ENCODE measurements around the gene PLK3. TPM values are rescaled to one million over a fixed set of nuclear protein-coding genes. Genes with fewer than 3 reads are reported as not detected.
"Not testable (repeated sequence)": the region's sequence is repeated elsewhere in the genome, so short reads cannot be mapped to it uniquely, and the experiment has no call there.

PLK3 gene
- total RNA-seq: 100 to 1,000 TPM; 104 to 114 TPM
- 22.5 TPM for polyA plus RNA-seq

DNA sequence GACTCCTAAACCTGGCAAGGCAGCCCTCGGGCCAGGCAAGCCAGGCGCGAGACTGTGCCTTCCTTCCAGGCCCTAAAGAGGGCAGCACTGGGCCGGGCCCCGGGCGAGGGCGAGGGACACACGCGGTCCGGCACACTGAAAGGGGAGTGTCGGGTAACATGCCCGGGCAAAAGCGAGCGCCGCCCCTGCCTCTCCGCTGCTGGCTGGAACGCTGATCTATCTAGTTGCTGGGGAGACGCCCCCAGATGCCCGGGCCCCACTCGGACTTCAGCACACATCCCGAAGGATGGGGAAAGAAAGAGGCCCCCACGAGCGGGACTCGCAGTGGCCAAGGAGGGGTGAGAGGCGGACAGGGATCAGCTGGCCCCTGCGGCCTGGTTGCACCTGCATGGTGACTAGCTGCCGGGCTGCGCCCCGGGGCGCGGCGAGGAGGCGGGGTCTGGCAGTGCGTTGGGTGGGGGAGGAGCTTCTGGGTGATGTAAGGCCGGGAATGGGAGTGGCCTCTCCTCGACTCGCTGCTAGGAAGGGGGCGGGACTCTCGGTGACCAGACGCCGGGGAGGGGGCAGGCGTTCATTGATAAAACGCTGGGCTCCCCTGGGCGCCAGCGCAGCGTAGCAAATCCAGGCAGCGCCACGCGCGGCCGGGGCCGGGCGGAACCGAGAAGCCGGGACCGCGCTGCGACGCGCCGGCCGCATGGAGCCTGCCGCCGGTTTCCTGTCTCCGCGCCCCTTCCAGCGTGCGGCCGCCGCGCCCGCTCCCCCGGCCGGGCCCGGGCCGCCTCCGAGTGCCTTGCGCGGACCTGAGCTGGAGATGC lies at the start of gene PLK3:
PLK3 (plus strand) TSS at position 608 of the 815 bp plus-strand sequence; CDS start at position 695, 87 bp downstream.
- Mint-ChIP-seq H3K27ac (peak within 1 kb of the TSS; percentile 90 to 99 (median 98)), H3K27me3 (no peaks in the 10 kb centered on the region), H3K36me3 (peaks cover 9 to 39% (median 11%) of the 10 kb centered on the region in 3 donors), H3K9me3 (no peaks in the 10 kb centered on the region), H3K4me1 (peaks cover 25 to 41% (median 38%) of the 10 kb centered on the region in 3 donors), H3K4me3 (peak within 1 kb of the TSS; percentile 80 to 98 (median 96))
- CTCF ChIA-PET: interaction anchor here (0.7 to 3.8 kb wide), 22 partner anchors 9 to 693 kb away, joined by 3 to 112 read pairs (median 6); partner anchors contain the start of genes BEST4, BTBD19, EIF2B3 and HECTD3
- DNase-seq: peak; percentile 97 to 99 (median 98)
- no peaks in the 10 kb centered on the region for H3K9me3 ChIP-seq (ENCODE audit: low read length)
- H3K4me3 ChIP-seq (ENCODE audit: low read length): peak within 1 kb of the TSS; percentile 90
- peaks cover 21% of the 10 kb centered on the region for H3K36me3 ChIP-seq (ENCODE audit: insufficient read depth, low read length)
- H3K27me3 ChIP-seq (ENCODE audit: insufficient read depth, low read length, poor library complexity, severe bottlenecking): no peaks in the 10 kb centered on the region
- peak within 1 kb of the TSS; percentile 93 for H3K27ac ChIP-seq (ENCODE audit: low read depth, low read length)
- POLR2A ChIA-PET: interaction anchor here (0.5 to 4.3 kb wide), 22 partner anchors 9 to 700 kb away, joined by 3 to 122 read pairs (median 4); partner anchors contain the start of genes BEST4, BTBD19, CCDC163 and EIF2B3
- H3K4me1 ChIP-seq (ENCODE audit: insufficient read depth, low read length): peaks cover 31% of the 10 kb centered on the region

DNA sequence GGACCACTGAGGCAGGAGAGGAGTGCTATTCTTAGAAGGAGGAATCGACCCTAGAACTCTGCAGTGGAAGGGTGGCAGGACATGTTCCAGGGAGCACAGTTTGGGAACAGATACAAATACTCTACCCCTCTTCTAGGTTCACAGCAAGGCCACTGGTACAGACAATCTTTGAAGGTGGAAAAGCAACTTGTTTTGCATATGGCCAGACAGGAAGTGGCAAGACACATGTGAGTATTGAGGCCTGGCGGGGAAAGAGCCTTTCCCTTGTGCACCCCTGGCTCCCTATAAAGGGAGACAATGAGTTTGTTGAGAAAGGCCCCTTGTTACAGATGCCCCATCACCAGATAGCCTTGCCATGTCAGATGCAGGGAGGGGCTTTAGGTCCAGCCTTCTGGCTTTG lies 42.8 kb upstream of the PLK3 start:
- H3K4me3 ChIP-seq (ENCODE audit: low read length): no peak overlapping the region
- no peaks in the 10 kb centered on the region for H3K27me3 ChIP-seq (ENCODE audit: insufficient read depth, low read length, poor library complexity, severe bottlenecking)
- Mint-ChIP-seq H3K27ac (peak overlapping the region in 3 of 8 donors; percentile 39 to 61 (median 50)), H3K36me3 (peaks cover 0 to 2% (median 0%) of the 10 kb centered on the region in 3 donors), H3K4me1 (peaks cover 4 to 6% (median 4%) of the 10 kb centered on the region in 3 donors), H3K4me3 (no peak overlapping the region), H3K9me3 (no peaks in the 10 kb centered on the region), H3K27me3 (no peaks in the 10 kb centered on the region)
- no peaks in the 10 kb centered on the region for H3K9me3 ChIP-seq (ENCODE audit: low read length)
- H3K36me3 ChIP-seq (ENCODE audit: insufficient read depth, low read length): no peaks in the 10 kb centered on the region
- ChIA-PET CTCF (no interaction called here), POLR2A (interaction anchor here (0.6 kb wide), 1 partner anchor 523 kb away, joined by 7 read pairs; no protein-coding TSS in a partner anchor)
- no peaks in the 10 kb centered on the region for H3K4me1 ChIP-seq (ENCODE audit: insufficient read depth, low read length)
- DNase-seq: no peak
- no peak overlapping the region for H3K27ac ChIP-seq (ENCODE audit: low read depth, low read length)

DNA sequence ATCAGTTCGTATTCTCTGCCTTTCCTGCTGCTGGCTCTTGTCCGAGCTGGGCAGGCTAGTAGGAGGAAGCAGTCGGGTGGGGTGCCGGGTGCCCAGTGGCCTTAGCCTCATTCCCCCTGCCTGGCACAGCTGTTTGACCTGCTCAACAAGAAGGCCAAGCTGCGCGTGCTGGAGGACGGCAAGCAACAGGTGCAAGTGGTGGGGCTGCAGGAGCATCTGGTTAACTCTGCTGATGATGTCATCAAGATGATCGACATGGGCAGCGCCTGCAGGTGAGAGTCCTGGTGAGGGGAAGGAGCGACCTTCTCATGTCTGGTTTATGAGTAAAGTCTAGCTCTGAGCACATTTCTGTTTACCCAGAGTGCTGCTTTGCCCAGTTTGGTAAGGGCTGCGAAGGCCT lies 41.1 kb upstream of the PLK3 start:
- no peak for DNase-seq
- H3K4me3 Mint-ChIP-seq: no peak overlapping the region
- H3K36me3 Mint-ChIP-seq: peaks cover 0 to 2% (median 0%) of the 10 kb centered on the region in 3 donors
- ChIA-PET POLR2A (no interaction called here), CTCF (interaction anchor here (1.1 kb wide), 1 partner anchor 106 kb away, joined by 3 read pairs; no protein-coding TSS in a partner anchor)
- H3K9me3 Mint-ChIP-seq: no peaks in the 10 kb centered on the region
- H3K4me1 ChIP-seq (ENCODE audit: insufficient read depth, low read length): no peaks in the 10 kb centered on the region
- no peaks in the 10 kb centered on the region for H3K9me3 ChIP-seq (ENCODE audit: low read length)
- H3K4me3 ChIP-seq (ENCODE audit: low read length): no peak overlapping the region
- no peak overlapping the region for H3K27ac ChIP-seq (ENCODE audit: low read depth, low read length)
- no peaks in the 10 kb centered on the region for H3K27me3 ChIP-seq (ENCODE audit: insufficient read depth, low read length, poor library complexity, severe bottlenecking)
- H3K27ac Mint-ChIP-seq: peak overlapping the region in 1 of 8 donors; percentile 66
- no peaks in the 10 kb centered on the region for H3K27me3 Mint-ChIP-seq
- peaks cover 4 to 6% (median 4%) of the 10 kb centered on the region in 3 donors for H3K4me1 Mint-ChIP-seq
- H3K36me3 ChIP-seq (ENCODE audit: insufficient read depth, low read length): no peaks in the 10 kb centered on the region

DNA sequence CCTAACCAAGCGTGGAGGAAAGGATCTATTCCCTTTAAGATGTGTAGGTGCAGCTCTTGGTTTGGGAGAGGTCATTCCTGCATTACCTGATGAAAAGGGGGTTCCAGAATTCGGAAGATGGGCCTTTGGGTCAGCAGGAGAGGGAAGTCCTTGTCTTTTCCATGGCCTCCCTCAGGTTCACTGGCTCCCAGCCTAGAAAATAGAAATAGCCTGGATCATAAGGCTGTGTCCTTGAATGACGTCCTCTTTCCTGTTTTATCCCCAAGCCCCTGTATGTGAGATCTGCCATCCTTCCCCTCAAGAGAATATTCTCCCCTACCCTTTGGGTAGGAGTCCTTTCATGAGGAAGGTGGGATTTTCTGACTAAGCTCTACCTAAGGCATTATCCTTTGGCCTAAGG lies 39.3 kb upstream of the PLK3 start:
- Mint-ChIP-seq H3K27me3 (no peaks in the 10 kb centered on the region), H3K27ac (peak overlapping the region in 1 of 8 donors; percentile 58), H3K9me3 (no peaks in the 10 kb centered on the region), H3K4me1 (peaks cover 4 to 6% (median 4%) of the 10 kb centered on the region in 3 donors), H3K36me3 (peaks cover 0 to 2% (median 0%) of the 10 kb centered on the region in 3 donors), H3K4me3 (no peak overlapping the region)
- Histone ChIP-seq H3K9me3 (ENCODE audit: low read length) (no peaks in the 10 kb centered on the region), H3K4me3 (ENCODE audit: low read length) (no peak overlapping the region), H3K4me1 (ENCODE audit: insufficient read depth, low read length) (no peaks in the 10 kb centered on the region), H3K27me3 (ENCODE audit: insufficient read depth, low read length, poor library complexity, severe bottlenecking) (no peaks in the 10 kb centered on the region), H3K27ac (ENCODE audit: low read depth, low read length) (no peak overlapping the region), H3K36me3 (ENCODE audit: insufficient read depth, low read length) (no peaks in the 10 kb centered on the region)
- POLR2A ChIA-PET: no interaction called here
- no peak for DNase-seq
- CTCF ChIA-PET: no interaction called here

DNA sequence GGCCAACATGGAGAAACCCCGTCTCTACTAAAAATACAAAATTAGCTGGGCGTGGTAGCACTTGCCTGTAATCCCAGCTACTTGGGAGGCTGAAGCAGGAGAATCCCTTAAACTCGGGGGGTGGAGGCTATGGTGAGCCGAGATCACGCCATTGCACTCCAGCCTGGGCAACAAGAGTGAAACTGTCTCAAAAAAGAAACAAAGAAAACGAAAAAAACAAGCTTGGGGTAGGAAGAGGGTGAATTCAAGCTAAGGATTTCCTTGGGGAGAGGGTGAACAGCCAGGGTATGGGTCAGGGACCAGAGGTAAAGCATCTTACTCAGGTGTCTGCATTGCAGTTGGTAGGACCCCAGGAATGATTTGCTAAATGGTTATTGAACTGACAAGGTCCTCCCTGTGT lies 33.8 kb upstream of the PLK3 start:
- H3K4me3 Mint-ChIP-seq; H3K36me3 Mint-ChIP-seq; H3K9me3 ChIP-seq (ENCODE audit: low read length); H3K4me1 Mint-ChIP-seq; H3K27me3 Mint-ChIP-seq; H3K4me1 ChIP-seq (ENCODE audit: insufficient read depth, low read length); H3K27me3 ChIP-seq (ENCODE audit: insufficient read depth, low read length, poor library complexity, severe bottlenecking); H3K27ac Mint-ChIP-seq; H3K9me3 Mint-ChIP-seq; H3K27ac ChIP-seq (ENCODE audit: low read depth, low read length); H3K4me3 ChIP-seq (ENCODE audit: low read length); DNase-seq; POLR2A ChIA-PET; H3K36me3 ChIP-seq (ENCODE audit: insufficient read depth, low read length): not testable (repeated sequence)
- CTCF ChIA-PET: interaction anchor here (0.9 to 1.7 kb wide), 3 partner anchors 18 to 35 kb away, joined by 3 to 5 read pairs (median 3); no protein-coding TSS in a partner anchor

DNA sequence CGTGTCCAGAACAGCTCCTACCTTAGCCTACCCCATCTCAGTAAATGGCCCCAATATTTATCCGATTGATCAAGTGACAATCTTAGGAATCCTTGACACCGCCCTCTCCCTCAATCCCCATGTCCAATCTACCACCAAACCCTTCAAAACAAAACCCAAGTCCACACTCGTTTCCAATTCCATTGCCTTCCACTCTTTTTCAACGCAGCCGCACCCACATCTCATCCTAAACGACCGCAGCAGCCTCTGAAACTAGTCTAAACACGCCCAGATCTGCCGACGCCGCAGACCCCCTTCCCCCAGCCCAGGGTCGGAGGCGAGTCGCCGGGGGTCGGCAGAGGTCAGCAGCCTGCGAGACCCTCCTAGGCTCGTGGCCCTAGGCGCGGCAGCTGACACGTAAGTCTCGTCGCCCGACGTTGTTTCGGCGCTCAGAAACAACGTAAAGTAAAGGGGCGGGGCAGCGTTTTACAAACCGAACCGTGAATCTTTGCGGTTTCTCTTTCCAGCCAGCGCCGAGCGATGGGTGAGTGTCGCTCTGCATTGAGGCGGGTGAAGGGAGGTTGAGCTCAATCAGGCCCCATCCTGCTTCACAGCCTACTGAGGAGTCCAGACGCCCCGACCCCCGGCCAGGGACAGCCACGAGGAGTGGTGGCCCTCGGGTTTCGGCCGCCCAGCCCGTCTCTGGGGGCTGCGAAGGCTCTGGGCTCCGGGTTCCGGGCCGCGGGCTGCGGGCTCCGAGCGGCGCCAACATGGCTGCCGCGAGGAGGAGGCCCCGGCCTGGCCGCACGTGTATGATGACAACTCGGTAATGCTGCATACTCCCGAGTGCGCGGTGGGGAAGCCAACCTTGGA lies 24.9 kb upstream of the PLK3 start, which contains the start of gene RPS8:
RPS8 (plus strand) TSS at position 463 of the 852 bp plus-strand sequence; CDS start at position 520, 57 bp downstream.
- CTCF ChIA-PET: interaction anchor here (0.6 to 3.6 kb wide), 13 partner anchors 9 to 528 kb away, joined by 3 to 26 read pairs (median 4); partner anchors contain the start of genes BEST4, BTBD19, EIF2B3 and PLK3
- Histone ChIP-seq H3K4me3 (ENCODE audit: low read length) (peak within 1 kb of the TSS; percentile 95), H3K9me3 (ENCODE audit: low read length) (no peaks in the 10 kb centered on the region), H3K27ac (ENCODE audit: low read depth, low read length) (peak within 1 kb of the TSS; percentile 92), H3K27me3 (ENCODE audit: insufficient read depth, low read length, poor library complexity, severe bottlenecking) (no peaks in the 10 kb centered on the region), H3K36me3 (ENCODE audit: insufficient read depth, low read length) (peaks cover 21% of the 10 kb centered on the region), H3K4me1 (ENCODE audit: insufficient read depth, low read length) (peaks cover 27% of the 10 kb centered on the region)
- POLR2A ChIA-PET: interaction anchor here (0.5 to 3.2 kb wide), 19 partner anchors 11 to 849 kb away, joined by 3 to 49 read pairs (median 6); partner anchors contain the start of genes BEST4, BTBD19, CCDC163 and DYNLT4
- H3K4me1 Mint-ChIP-seq: peaks cover 39 to 43% (median 42%) of the 10 kb centered on the region in 3 donors
- peaks cover 8 to 45% (median 17%) of the 10 kb centered on the region in 3 donors for H3K36me3 Mint-ChIP-seq
- H3K27ac Mint-ChIP-seq: peak within 1 kb of the TSS; percentile 93 to 99 (median 97)
- no peaks in the 10 kb centered on the region for H3K27me3 Mint-ChIP-seq
- no peaks in the 10 kb centered on the region for H3K9me3 Mint-ChIP-seq
- H3K4me3 Mint-ChIP-seq: peak within 1 kb of the TSS; percentile 90 to 99 (median 94)
- peak; percentile 76 to 92 (median 84) for DNase-seq

DNA sequence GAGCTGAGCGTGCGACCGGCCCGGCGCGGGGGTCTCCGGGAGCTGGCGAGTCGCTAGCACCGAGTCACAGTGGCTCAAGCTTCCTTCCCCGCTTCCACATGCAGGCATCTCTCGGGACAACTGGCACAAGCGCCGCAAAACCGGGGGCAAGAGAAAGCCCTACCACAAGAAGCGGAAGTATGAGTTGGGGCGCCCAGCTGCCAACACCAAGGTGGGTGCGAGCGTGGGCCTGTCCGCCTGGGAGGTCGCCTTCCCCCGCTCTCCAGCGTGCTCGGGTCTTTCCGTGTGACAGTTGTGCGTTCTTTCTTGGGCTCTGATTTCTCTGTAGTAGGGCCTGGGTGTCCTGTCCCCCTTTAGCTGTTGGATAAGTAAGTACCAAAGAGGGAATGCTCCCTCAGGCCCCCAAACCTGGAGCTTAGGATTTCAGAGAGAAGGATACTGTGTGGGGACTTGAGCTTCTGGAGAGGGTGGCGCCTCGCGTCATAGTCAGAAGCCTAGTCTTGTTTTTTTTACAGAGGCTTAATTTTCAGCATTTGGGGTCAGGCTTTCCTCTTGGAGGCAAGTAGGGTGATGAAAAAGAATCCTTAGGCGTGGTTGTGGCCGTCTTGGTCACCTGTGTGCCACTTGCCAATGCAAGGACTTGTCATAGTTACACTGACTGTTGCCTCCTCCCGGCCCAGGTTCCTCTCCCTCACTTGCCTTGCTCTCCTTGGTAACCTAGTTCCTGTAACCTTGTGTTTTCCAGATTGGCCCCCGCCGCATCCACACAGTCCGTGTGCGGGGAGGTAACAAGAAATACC lies 24.0 kb upstream of the PLK3 start:
- peaks cover 40 to 43% (median 42%) of the 10 kb centered on the region in 3 donors for H3K4me1 Mint-ChIP-seq
- peak overlapping the region; percentile 90 to 99 (median 94) for H3K4me3 Mint-ChIP-seq
- peak in 3 of 5 donors; percentile 52 to 64 (median 52) for DNase-seq
- peak overlapping the region; percentile 95 for H3K4me3 ChIP-seq (ENCODE audit: low read length)
- H3K27ac Mint-ChIP-seq: peak overlapping the region; percentile 89 to 97 (median 94)
- no peaks in the 10 kb centered on the region for H3K9me3 ChIP-seq (ENCODE audit: low read length)
- peaks cover 8 to 53% (median 20%) of the 10 kb centered on the region in 3 donors for H3K36me3 Mint-ChIP-seq
- H3K9me3 Mint-ChIP-seq: no peaks in the 10 kb centered on the region
- peaks cover 27% of the 10 kb centered on the region for H3K4me1 ChIP-seq (ENCODE audit: insufficient read depth, low read length)
- ChIA-PET POLR2A (interaction anchor here (0.6 to 3.2 kb wide), 17 partner anchors 10 to 746 kb away, joined by 3 to 49 read pairs (median 6); partner anchors contain the start of genes BEST4, BTBD19, DYNLT4 and HECTD3), CTCF (interaction anchor here (0.6 to 3.6 kb wide), 13 partner anchors 9 to 527 kb away, joined by 3 to 26 read pairs (median 4); partner anchors contain the start of genes BEST4, BTBD19, PLK3 and RNU5D-1)
- H3K36me3 ChIP-seq (ENCODE audit: insufficient read depth, low read length): peaks cover 21% of the 10 kb centered on the region
- peak overlapping the region; percentile 92 for H3K27ac ChIP-seq (ENCODE audit: low read depth, low read length)
- H3K27me3 Mint-ChIP-seq: no peaks in the 10 kb centered on the region
- no peaks in the 10 kb centered on the region for H3K27me3 ChIP-seq (ENCODE audit: insufficient read depth, low read length, poor library complexity, severe bottlenecking)

All from CD8-positive, alpha-beta memory T cell (primary cell).